ENCODE results near the gene BBIP1.
A peak's percentile ranks its signal among the peaks of the same experiment; 100 is the strongest.

BBIP1 gene

DNA sequence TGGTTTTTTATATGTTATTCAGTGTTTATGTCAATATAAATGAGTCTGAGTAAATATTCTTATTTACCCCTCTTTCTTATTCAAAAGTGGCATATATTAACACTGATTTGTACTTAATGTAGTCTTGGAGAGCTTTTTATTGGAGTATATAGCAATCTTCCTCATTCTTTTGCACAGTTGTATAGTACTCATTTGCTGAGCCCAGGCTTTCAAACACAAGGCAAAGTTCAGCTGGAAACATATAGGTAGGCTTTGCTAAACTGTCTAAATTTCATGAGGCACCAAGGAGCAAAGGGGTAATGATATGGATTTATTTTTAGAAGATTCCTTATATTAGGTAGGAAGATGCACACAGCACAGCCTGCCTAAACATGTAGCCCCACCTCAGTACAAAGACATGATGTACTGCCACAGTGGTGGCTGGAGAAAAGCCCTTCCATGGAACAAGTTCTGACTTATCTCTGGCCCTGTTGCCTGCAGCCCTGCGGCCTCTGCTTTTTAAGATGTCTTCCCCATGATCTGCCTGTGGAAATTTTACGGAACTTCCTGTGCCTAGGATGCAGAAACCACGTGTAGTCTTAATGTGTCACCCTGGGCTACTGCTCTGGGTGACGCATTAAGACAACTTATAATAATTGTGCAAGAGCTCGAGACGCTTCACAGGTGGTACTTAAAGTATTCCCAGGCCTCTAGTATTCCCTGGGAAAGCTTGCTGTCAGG is 56.9 kb downstream of the BBIP1 start:
- DNase-seq, result no peak

- no peak for DNase-seq
Observed at GRCh38 chr10:110861476-110861875, 57.5 kb downstream of the BBIP1 start.

GRCh38 chr10:110860576-110861241 is 58.3 kb downstream of the BBIP1 start:
- no peak for DNase-seq

- DNase-seq, result peak; percentile 81
Observed at GRCh38 chr10:110859973-110860376, 59.0 kb downstream of the BBIP1 start.

DNA sequence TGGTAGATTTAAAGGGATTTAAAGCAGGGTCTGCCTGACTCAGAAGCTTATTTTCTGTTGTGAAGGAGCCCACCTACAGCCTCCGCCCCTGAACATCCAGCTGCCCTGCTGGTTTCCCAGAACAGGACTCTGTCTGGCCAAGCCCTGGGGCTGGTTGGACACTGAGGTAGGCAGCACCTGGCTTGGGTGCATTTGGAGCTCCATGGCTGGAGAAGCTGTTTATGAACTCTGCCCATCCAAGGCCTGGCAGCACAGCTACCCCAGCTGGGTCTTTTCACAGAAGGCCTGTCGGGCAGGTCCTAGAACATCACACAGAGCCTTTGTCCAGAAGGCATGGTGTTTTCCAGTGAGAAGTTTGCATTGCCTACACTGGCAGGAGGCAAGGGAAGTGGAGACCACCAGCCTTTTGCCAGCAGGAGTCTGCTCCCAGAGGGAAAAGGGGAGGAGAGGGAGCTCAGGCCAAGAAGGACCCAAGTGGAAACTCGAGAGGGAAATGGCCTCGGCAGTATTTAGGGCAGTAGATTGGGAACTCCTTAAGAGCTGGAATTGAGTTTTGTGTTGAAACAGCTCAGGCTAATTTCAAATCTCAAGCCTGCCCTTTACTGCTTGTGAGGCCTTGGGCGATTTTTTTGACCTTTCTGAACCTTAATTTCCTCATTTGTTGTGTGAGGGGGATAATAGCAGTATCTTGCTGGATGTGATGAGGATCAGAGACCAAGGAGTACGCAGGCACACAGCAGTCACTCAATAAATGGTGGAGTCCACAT is 59.6 kb downstream of the BBIP1 start:
- no peak for DNase-seq

DNA sequence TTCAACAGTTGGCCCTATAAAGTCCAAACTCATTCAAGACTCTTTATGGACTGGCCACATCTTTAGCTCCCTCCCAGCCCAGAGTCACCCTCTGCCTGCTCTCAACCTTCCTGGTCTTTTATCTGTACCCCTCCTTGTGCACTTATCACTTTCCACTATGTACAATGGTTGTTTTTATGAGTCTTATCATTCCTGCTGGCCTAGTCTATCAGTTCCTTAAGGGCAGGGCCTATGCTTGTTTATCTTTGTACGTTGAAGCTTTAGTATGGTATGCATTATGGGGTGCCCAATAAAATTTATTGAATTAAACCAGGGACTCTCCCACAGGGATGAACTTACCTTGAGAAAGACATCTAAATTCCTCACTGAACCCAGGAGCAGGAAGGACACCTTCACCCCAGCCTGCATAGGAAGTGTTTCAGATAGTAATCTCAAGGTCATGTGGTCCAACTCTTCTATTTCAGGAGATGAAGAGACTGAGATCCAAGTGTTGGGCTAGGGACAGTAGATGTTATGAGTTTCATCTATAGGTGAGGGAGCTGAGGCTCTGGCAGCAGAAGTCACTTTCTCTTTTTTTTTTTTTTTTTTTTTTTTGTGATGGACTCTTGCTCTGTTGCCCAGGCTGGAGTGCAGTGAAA is 60.6 kb downstream of the BBIP1 start:
- no peak for DNase-seq

DNA sequence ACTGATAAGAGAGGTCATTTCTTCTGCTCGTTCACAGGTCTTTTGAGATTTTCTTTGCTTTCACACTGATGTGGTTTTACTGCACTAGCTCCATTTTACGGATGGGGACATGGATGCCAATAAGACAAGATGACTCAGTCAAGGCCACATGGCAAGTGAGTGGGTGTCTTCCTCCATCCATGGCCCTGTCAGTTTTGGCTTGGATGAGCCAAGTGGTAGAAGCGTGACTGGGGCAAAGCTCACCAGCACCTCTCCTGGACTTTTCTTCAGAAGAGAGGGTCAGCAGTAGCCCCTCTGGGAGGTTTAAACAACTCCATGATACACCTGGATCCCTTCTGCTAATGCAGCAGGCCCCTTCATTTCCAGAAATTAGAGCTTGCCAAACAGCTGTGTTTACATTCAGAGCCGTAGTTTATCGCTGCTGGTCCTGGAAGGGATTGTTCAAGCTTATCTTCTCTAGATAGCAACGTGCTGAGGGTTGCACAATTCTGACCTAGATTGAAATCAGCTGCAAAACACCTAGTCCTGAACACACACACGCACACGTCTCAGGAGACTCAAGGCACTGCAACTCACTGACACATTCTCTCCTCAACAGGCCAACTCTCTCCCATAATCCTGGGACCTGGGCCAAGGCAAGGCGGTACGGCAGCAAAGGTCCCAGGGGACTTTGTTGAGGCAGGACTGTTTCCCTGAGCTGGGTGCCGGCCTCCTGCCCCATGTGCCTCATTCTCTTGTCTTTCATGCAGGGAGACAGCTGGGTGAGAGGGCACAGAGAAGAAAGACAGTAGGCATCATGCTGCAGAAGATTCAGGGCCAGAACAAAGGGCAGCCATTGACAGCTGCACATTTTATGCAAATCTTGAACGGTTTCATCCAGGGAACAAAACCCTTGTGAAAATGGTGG is 61.5 kb downstream of the BBIP1 start:
- DNase-seq, result no peak

GRCh38 chr10:110853921-110854605 is 64.9 kb downstream of the BBIP1 start:
- DNase-seq, result no peak

GRCh38 chr10:110852947-110853346 is 66.0 kb downstream of the BBIP1 start:
- DNase-seq, result no peak

DNA sequence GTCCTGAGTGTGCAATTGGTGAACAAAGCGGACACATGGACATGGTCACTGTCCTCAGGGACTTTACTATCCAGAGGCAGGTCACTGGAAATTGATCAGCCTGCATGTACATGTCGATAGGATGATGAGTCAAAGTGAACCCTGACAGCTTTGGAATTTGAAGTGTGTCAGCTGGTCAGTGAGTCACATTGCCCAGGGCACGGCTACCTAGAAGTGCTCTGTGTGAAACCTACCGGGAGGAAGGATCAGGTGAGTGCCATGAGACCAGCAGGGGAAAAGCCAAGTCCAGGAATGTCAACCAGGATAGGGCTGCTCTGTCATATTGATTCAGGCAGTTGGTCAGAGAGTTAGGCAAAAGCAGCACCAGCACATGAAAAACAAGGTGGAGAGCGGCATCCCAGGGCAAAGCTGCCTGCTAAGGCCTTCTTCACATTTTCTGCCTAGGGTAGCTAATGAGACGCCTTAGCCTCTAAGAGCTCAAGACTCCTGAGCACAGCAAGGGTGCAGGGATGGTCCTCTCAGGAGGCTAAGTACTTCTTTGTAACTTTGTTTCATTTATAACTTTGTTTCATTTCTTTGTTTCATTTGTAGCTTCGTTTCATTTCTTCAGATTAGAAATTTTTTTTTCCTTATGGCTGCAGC is 66.6 kb downstream of the BBIP1 start:
- no peak for DNase-seq

DNA sequence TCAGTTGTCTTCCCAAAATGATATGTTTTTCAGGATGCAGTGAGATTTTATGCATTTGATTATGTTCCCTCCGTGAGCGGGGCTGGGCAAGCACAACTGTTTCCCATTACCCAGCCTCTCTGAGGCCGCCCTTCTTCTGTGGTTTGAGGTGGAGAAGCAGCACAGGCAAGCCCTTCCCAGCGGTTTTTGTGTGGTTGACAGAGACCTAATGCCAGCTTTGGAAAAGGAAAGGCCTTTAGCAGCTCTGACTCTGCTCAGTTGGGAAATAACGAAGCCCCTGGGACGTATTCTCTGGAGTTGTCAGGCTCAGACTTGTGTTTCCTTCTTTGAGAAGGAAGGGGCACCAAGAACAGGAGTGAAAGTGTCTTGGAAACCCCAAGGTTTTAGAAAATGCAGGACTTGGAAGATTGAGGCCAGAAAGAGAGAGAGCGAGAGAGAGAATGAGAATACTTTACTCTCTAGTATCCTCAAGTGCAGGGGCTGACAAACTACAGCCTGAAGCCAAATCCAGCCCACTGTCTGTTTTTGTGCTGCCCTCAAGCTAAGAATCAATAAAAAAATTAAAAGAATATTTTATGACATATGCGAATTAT is 67.9 kb downstream of the BBIP1 start:
- DNase-seq, result peak; percentile 26

DNA sequence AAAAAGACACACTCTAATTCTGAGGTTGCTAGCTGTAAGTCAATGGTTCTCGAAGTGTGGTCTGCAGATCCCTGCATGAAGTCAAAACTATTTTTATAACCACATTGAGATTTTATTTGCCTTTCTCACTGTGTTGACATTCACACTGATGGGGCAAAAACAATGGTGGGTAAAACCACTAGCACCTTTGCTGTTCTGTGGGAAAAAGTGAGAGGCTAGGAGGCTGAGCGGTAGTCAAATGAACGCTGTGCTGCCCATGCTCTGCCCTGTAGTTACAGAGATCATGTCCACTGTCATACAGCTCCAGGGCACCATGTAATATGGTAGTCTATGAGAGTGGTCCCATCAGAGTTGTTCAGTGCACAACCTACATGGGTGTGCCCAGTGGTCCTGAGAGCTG is 68.9 kb downstream of the BBIP1 start:
- no peak for DNase-seq
